Stimulated activated CD8-positive, alpha-beta memory T cell treated with anti-CD3 and anti-CD28 coated beads, Interleukin-7, amount 100 ng/mL, for 24 hours (primary cell): ENCODE results near the gene FAM3D.
"Not testable (repeated sequence)": the region's sequence is repeated elsewhere in the genome, so short reads cannot be mapped to it uniquely, and the experiment has no call there.

Experiments
- DNase-seq: peaks from one replicate; pipeline ENCODE4 v3.0.0-alpha.2; 2020; ENCODE audit warnings: low read depth

The FAM3D gene

GRCh38 chr3:58683466-58683865 is 16.9 kb upstream of the FAM3D start:
- DNase-seq = no peak

GRCh38 chr3:58683001-58683458 is 16.5 kb upstream of the FAM3D start:
- no peak for DNase-seq

- DNase-seq = no peak
Measured at GRCh38 chr3:58681863-58682262, 15.3 kb upstream of the FAM3D start.

- no peak for DNase-seq
Measured at GRCh38 chr3:58680879-58681525, 14.4 kb upstream of the FAM3D start.

GRCh38 chr3:58679974-58680666 is 13.5 kb upstream of the FAM3D start:
- no peak for DNase-seq

- DNase-seq = no peak
Measured at GRCh38 chr3:58679446-58679845, 12.9 kb upstream of the FAM3D start.

GRCh38 chr3:58678177-58678970 is 11.8 kb upstream of the FAM3D start:
- not testable (repeated sequence) for DNase-seq

- DNase-seq = no peak
Measured at GRCh38 chr3:58672880-58673279, 6.3 kb upstream of the FAM3D start.

- DNase-seq = no peak
Measured at GRCh38 chr3:58672451-58672850, 5.9 kb upstream of the FAM3D start.

- no peak for DNase-seq
Measured at GRCh38 chr3:58670506-58671135, 4.0 kb upstream of the FAM3D start.

- no peak for DNase-seq
Measured at GRCh38 chr3:58668247-58668646, 1.7 kb upstream of the FAM3D start.

GRCh38 chr3:58667704-58668103 is 1.1 kb upstream of the FAM3D start:
- no peak for DNase-seq

GRCh38 chr3:58667229-58667628 is 655 bp upstream of the FAM3D start:
- no peak for DNase-seq

- no peak for DNase-seq
Measured at GRCh38 chr3:58665405-58665804, 1.2 kb downstream of the FAM3D start.

- no peak for DNase-seq
Measured at GRCh38 chr3:58664611-58665010, 2.0 kb downstream of the FAM3D start.

- no peak for DNase-seq
Measured at GRCh38 chr3:58661836-58662420, 4.6 kb downstream of the FAM3D start.

GRCh38 chr3:58660998-58661397 is 5.6 kb downstream of the FAM3D start:
- no peak for DNase-seq

GRCh38 chr3:58659051-58659675 is 7.4 kb downstream of the FAM3D start:
- no peak for DNase-seq

- no peak for DNase-seq
Measured at GRCh38 chr3:58658508-58658907, 8.1 kb downstream of the FAM3D start.

- DNase-seq = no peak
Measured at GRCh38 chr3:58657571-58658141, 8.9 kb downstream of the FAM3D start.

- DNase-seq = no peak
Measured at GRCh38 chr3:58657036-58657520, 9.5 kb downstream of the FAM3D start.
